Fibroblast of lung (primary cell): Measurements from ENCODE around the gene ING1.

ENCODE experiments used
- CTCF ChIP-seq, 2 donors: IDR thresholded peaks in 1 of 2; conservative IDR thresholded peaks in 1 of 2; 1 replicate in 1 of 2; 2 replicates in 1 of 2; pipeline ENCODE4 v1.5.1; 2011 to 2012; ENCODE audit warnings: low read length in 2 of 2, control low read depth in 1 of 2, inconsistent platforms in 1 of 2, low read depth in 1 of 2, mild to moderate bottlenecking in 1 of 2
- EZH2 ChIP-seq: IDR thresholded peaks from 2 replicates; pipeline ENCODE4 v1.5.1; 2012; ENCODE audit warnings: low read length, control low read depth, mild to moderate bottlenecking; ENCODE audit errors: missing control alignments

DNA sequence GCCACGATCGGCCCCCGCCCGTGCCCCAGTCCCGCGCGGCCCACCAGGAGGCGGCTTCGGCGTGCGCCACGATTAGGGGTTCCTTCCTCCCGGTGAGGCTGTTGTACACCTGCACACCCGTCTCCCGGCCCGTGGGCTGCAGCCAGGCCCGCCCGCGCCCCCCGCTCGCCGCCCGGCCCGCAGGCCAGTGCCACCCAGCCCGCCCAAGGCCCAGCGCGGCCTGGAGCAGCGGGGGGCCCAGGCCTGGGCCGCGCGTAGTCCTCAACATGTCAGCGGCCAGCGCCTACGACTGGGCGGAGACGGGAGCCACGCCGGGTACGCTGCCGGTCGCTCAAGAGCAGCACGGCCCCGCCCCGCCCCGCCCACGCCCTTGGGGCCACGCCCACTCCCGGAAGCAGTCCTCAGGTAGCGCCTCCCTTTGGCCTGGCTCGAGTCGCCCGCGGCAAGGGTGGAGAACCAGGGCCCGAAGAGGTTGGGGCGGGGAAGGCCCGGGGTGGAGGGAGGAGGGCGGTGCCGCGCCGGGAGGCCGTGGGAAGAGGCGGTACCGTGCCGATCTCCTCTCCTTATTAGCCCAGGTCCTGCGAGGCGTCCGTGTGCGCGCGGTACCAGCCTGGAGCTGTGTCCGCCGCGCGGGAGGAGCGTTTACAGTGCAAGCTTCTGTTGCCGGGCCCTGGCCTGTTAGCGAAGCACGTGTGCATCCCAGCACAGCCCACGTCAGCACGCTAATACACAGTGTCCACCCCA lies 7.5 kb upstream of the ING1 start, which contains the start of gene CARS2:
- TF ChIP-seq EZH2: no peak
- no peak for TF ChIP-seq CTCF (conservative IDR thresholded peaks at IDR 0.05 in 1 of 2, IDR thresholded peaks at IDR 0.05 in 1 of 2; ENCODE audit: low read depth in 1 of 2, low read length in 2 of 2)
